ENCODE measurements around the gene TMEM100. TPM values are rescaled to one million over a fixed set of nuclear protein-coding genes. Genes with fewer than 3 reads are reported as not detected.

The TMEM100 gene
- total RNA-seq, 4 donors from 2014 or later, result 2.8 to 26.3 (median 6.2) TPM

DNA sequence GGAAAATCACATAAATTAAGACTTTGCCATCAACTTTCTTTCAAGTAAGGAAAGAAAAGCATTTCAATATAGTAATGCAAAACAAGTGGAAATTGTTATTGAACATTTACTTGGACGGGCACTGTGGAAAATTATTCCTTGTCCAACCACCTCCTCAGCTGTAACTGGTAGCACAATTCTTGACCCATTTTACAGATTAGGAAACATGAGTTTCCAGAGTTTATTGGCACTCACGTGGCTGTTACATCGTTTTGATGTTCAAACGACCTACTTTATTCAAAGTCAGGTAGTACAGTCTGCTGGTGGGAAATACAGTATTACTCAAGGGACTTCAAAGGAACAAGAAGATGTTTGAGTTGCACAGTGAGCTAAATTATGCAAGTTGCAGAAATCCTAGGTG is 27.3 kb upstream of the TMEM100 start:
- H3K27ac ChIP-seq, result no peak overlapping the region
- H3K4me1 ChIP-seq, result peaks cover 0 to 5% of the 10 kb centered on the region in 2 donors
- H3K9me3 ChIP-seq, result no peaks in the 10 kb centered on the region
- H3K4me3 ChIP-seq, result no peak overlapping the region
- no peaks in the 10 kb centered on the region for H3K36me3 ChIP-seq
- H3K27me3 ChIP-seq, result no peaks in the 10 kb centered on the region
- TF ChIP-seq, protein P1, sequence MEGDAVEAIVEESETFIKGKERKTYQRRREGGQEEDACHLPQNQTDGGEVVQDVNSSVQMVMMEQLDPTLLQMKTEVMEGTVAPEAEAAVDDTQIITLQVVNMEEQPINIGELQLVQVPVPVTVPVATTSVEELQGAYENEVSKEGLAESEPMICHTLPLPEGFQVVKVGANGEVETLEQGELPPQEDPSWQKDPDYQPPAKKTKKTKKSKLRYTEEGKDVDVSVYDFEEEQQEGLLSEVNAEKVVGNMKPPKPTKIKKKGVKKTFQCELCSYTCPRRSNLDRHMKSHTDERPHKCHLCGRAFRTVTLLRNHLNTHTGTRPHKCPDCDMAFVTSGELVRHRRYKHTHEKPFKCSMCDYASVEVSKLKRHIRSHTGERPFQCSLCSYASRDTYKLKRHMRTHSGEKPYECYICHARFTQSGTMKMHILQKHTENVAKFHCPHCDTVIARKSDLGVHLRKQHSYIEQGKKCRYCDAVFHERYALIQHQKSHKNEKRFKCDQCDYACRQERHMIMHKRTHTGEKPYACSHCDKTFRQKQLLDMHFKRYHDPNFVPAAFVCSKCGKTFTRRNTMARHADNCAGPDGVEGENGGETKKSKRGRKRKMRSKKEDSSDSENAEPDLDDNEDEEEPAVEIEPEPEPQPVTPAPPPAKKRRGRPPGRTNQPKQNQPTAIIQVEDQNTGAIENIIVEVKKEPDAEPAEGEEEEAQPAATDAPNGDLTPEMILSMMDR (IDR thresholded peaks at IDR 0.05), result no peak
- TF ChIP-seq POLR2A (IDR thresholded peaks at IDR 0.05), result no peak
- DNase-seq, result no peak
- intact Hi-C loops (cut with DNase I; ENCODE audit: low total_unique reads), result no loop called here

DNA sequence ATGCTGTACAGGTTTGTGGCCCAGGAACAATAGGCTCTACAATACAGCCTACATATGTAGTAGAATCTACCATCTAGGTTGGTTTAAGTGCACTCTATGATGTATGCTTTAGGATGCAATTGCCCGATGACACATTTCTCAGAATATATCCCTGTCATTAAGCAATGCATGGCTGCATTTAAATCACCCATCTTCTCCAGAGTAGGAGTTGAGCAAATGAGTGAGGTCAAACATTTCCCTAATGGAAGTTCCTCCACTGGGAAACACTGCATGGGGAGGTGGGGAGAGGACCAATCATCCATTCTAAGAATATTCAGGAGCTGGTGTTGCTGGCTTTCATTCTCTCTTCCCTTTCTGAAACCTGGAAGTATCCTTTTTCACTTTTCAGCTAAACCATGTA is 26.2 kb upstream of the TMEM100 start:
- H3K36me3 ChIP-seq, result no peaks in the 10 kb centered on the region
- intact Hi-C loops (cut with DNase I; ENCODE audit: low total_unique reads), result no loop called here
- TF ChIP-seq POLR2A (IDR thresholded peaks at IDR 0.05), result no peak
- TF ChIP-seq, protein P1 (IDR thresholded peaks at IDR 0.05), result no peak
- H3K27me3 ChIP-seq, result no peaks in the 10 kb centered on the region
- peaks cover 0 to 5% of the 10 kb centered on the region in 2 donors for H3K4me1 ChIP-seq
- H3K27ac ChIP-seq, result no peak overlapping the region
- DNase-seq, result no peak
- H3K4me3 ChIP-seq, result no peak overlapping the region
- H3K9me3 ChIP-seq, result no peaks in the 10 kb centered on the region

- no peaks in the 10 kb centered on the region for H3K27me3 ChIP-seq
- H3K4me1 ChIP-seq, result peaks cover 0 to 5% of the 10 kb centered on the region in 2 donors
- TF ChIP-seq POLR2A (IDR thresholded peaks at IDR 0.05), result no peak
- TF ChIP-seq, protein P1 (IDR thresholded peaks at IDR 0.05), result no peak
- DNase-seq, result no peak
- H3K9me3 ChIP-seq, result no peaks in the 10 kb centered on the region
- H3K4me3 ChIP-seq, result no peak overlapping the region
- no peaks in the 10 kb centered on the region for H3K36me3 ChIP-seq
- intact Hi-C loops (cut with DNase I; ENCODE audit: low total_unique reads), result no loop called here
- no peak overlapping the region for H3K27ac ChIP-seq
These were observed 24.5 kb upstream of the TMEM100 start for GRCh38 chr17:55747209-55747608.

DNA sequence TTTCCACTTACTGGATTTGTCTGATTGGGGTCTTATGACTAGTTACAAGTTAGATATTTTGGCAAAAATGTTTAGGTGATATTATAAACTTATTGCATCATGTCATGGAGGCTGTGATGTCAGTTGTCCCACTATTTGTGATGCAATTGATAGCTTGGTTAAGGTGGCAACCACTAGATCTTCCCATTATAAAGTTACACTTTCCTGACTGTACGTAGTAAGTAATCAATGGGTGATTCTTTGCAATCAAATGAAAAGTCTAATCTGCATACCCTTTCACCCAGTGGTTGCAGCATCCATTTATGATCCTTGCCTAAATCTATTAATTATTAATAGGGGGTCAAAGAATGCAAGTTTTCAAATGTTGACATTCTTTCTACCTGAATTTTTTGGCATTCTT is 23.8 kb upstream of the TMEM100 start:
- no peaks in the 10 kb centered on the region for H3K4me1 ChIP-seq
- H3K36me3 ChIP-seq, result no peaks in the 10 kb centered on the region
- H3K4me3 ChIP-seq, result no peak overlapping the region
- TF ChIP-seq POLR2A (IDR thresholded peaks at IDR 0.05), result no peak
- TF ChIP-seq, protein P1 (IDR thresholded peaks at IDR 0.05), result no peak
- no peaks in the 10 kb centered on the region for H3K27me3 ChIP-seq
- no peaks in the 10 kb centered on the region for H3K9me3 ChIP-seq
- H3K27ac ChIP-seq, result no peak overlapping the region
- intact Hi-C loops (cut with DNase I; ENCODE audit: low total_unique reads), result no loop called here
- no peak for DNase-seq

DNA sequence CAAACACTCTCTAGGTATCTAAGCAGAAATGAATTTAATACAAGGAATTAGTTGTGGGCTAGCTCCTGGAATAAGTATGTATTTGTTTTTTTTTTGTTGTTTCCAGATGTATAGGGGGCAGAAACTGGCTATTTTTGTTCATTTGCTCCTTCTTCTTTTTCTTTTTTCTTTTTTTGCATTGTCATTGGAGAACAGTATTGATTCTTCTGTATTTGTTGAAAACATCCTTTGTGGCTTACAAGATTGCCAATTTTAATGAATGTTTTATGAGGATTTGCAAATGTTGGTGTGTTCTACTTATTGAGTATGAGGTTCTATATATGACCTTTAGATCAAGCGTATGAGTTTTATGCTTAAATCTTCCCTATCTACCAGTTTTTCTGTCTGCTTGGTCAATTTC is 22.6 kb upstream of the TMEM100 start:
- Histone ChIP-seq H3K27ac (no peak overlapping the region), H3K4me1 (no peaks in the 10 kb centered on the region), H3K9me3 (no peaks in the 10 kb centered on the region), H3K27me3 (no peaks in the 10 kb centered on the region), H3K4me3 (no peak overlapping the region), H3K36me3 (no peaks in the 10 kb centered on the region)
- TF ChIP-seq POLR2A (IDR thresholded peaks at IDR 0.05), result no peak
- TF ChIP-seq, protein P1 (IDR thresholded peaks at IDR 0.05), result no peak
- no peak for DNase-seq
- intact Hi-C loops (cut with DNase I; ENCODE audit: low total_unique reads), result no loop called here

Data from uterus (tissue), 4 donors.